WTC11 (cell line): ENCODE results near the gene MCM3AP. TPM values are rescaled to one million over a fixed set of nuclear protein-coding genes. Genes with fewer than 3 reads are reported as not detected.

Source experiments
- ATAC-seq: fragments of 200-7000 bp; cut with Tn5 transposase; 2 replicates; pipeline ENCODE4 v1.10.0; 2021; ENCODE audit warnings: mild to moderate bottlenecking, moderate library complexity
- CTCF ChIA-PET: fragments of 300-600 bp; sonication (Branson Sonifier 250); formaldehyde crosslinking; loops from one replicate; lab custom pipeline; 2021; ENCODE audit warnings: antibody characterized with exemption; lab: Charles Lee
- POLR2A ChIA-PET: fragments of 350-600 bp; sonication (Branson Sonifier 250); formaldehyde crosslinking; loops from one replicate; lab custom pipeline; 2021; ENCODE audit warnings: antibody characterized with exemption; lab: Charles Lee
- DNase-seq: peaks from one replicate; pipeline ENCODE4 v3.0.0; 2021; ENCODE audit warnings: low spot score
- H3K27ac Mint-ChIP-seq: 2 replicates; pipeline ENCODE4 v1.8.0; 2021; ENCODE audit warnings: mixed read lengths
- H3K27me3 Mint-ChIP-seq: 2 replicates; pipeline ENCODE4 v1.8.0; 2021; ENCODE audit warnings: low read depth, mild to moderate bottlenecking, moderate library complexity, mixed read lengths
- H3K36me3 Mint-ChIP-seq: 2 replicates; pipeline ENCODE4 v1.8.0; 2021; ENCODE audit warnings: mixed read lengths
- H3K4me1 Mint-ChIP-seq: 2 replicates; pipeline ENCODE4 v1.8.0; 2022; ENCODE audit warnings: mixed read lengths
- H3K4me3 Mint-ChIP-seq: 2 replicates; pipeline ENCODE4 v1.8.0; 2021; ENCODE audit warnings: mild to moderate bottlenecking, moderate library complexity, mixed read lengths
- H3K9me3 Mint-ChIP-seq: 2 replicates; pipeline ENCODE4 v1.8.0; 2021; ENCODE audit warnings: mixed read lengths
- FOXJ3 ChIP-seq: sonication (generic); formaldehyde crosslinking; IDR thresholded peaks from 2 replicates; pipeline ENCODE4 v1.9.0; 2021; ENCODE audit warnings: missing genetic modification reagents, mild to moderate bottlenecking, borderline replicate concordance
- FOXK1 ChIP-seq: sonication (generic); formaldehyde crosslinking; IDR thresholded peaks from 2 replicates; pipeline ENCODE4 v1.8.0; 2022; ENCODE audit warnings: mild to moderate bottlenecking, moderate library complexity, missing genetic modification reagents
- GRHL2 ChIP-seq: fragments of 250-450 bp; sonication (Bioruptor Pico); IDR thresholded peaks from 2 replicates; pipeline ENCODE4 v1.8.0; 2022; ENCODE audit warnings: mild to moderate bottlenecking, moderate library complexity; ENCODE audit not compliant: insufficient replicate concordance, severe bottlenecking
- JAZF1 ChIP-seq: fragments of 250-450 bp; sonication (Bioruptor Pico); IDR thresholded peaks from 2 replicates; pipeline ENCODE4 v1.9.0; 2021; ENCODE audit warnings: moderate library complexity, mild to moderate bottlenecking, inconsistent platforms
- KAT7 ChIP-seq: sonication (generic); formaldehyde crosslinking; IDR thresholded peaks from 2 replicates; pipeline ENCODE4 v1.8.1; 2023; ENCODE audit warnings: missing genetic modification reagents, mild to moderate bottlenecking, borderline replicate concordance
- NR1H2 ChIP-seq: sonication (generic); formaldehyde crosslinking; IDR thresholded peaks from 2 replicates; pipeline ENCODE4 v1.9.0; 2021; ENCODE audit warnings: mild to moderate bottlenecking, moderate library complexity, missing genetic modification reagents
- RORB ChIP-seq: fragments of 250-450 bp; sonication (Bioruptor Pico); IDR thresholded peaks from 2 replicates; pipeline ENCODE4 v1.9.0; 2021; ENCODE audit warnings: mild to moderate bottlenecking
- TP53 ChIP-seq: sonication (generic); formaldehyde crosslinking; IDR thresholded peaks from 2 replicates; pipeline ENCODE4 v1.8.1; 2023; ENCODE audit warnings: mild to moderate bottlenecking, missing genetic modification reagents
- ZBTB21 ChIP-seq: sonication (generic); formaldehyde crosslinking; IDR thresholded peaks from 2 replicates; pipeline ENCODE4 v1.8.1; 2023; ENCODE audit warnings: mild to moderate bottlenecking, missing genetic modification reagents, borderline replicate concordance
- ZNF138 ChIP-seq: sonication (generic); formaldehyde crosslinking; conservative IDR thresholded peaks from 2 replicates; pipeline ENCODE4 v1.8.1; 2022; ENCODE audit warnings: mild to moderate bottlenecking, moderate library complexity, missing genetic modification reagents
- ZNF317 ChIP-seq: sonication (generic); formaldehyde crosslinking; IDR thresholded peaks from 2 replicates; pipeline ENCODE4 v1.8.1; 2023; ENCODE audit warnings: low read depth, mild to moderate bottlenecking, moderate library complexity, missing genetic modification reagents, borderline replicate concordance
- ZNF396 ChIP-seq: fragments of 250-450 bp; sonication (Bioruptor Pico); IDR thresholded peaks from 2 replicates; pipeline ENCODE4 v1.8.0; 2021; ENCODE audit warnings: mild to moderate bottlenecking, moderate library complexity, borderline replicate concordance
- total RNA-seq: library from RNA; stranded (reverse); gene quantifications from 3 replicates; pipeline ENCODE4 v1.2.3, GENCODE V29; 2021
- TF ChIP-seq, protein P1 (sequence below): sonication (generic); formaldehyde crosslinking; IDR thresholded peaks from 2 replicates; pipeline ENCODE4 v1.8.1; 2023; ENCODE audit warnings: mild to moderate bottlenecking, missing genetic modification reagents
- TF ChIP-seq, protein P2 (sequence below): sonication (generic); formaldehyde crosslinking; IDR thresholded peaks from 2 replicates; pipeline ENCODE4 v1.8.1; 2022; ENCODE audit warnings: low read depth, mild to moderate bottlenecking, moderate library complexity, missing genetic modification reagents, borderline replicate concordance
- TF ChIP-seq, protein P3 (sequence below): sonication (generic); formaldehyde crosslinking; IDR thresholded peaks from 2 replicates; pipeline ENCODE4 v1.8.0; 2022; ENCODE audit warnings: mild to moderate bottlenecking, missing genetic modification reagents
- TF ChIP-seq, protein P4 (sequence below): fragments of 250-450 bp; sonication (Bioruptor Pico); IDR thresholded peaks from 2 replicates; pipeline ENCODE4 v1.9.0; 2021; ENCODE audit warnings: mild to moderate bottlenecking
- TF ChIP-seq, protein P5 (sequence below): sonication (generic); formaldehyde crosslinking; IDR thresholded peaks from 2 replicates; pipeline ENCODE4 v1.8.0; 2022; ENCODE audit warnings: mild to moderate bottlenecking, missing genetic modification reagents

The MCM3AP gene
- total RNA-seq, 1 experiment from 2014 or later: 167 TPM

DNA sequence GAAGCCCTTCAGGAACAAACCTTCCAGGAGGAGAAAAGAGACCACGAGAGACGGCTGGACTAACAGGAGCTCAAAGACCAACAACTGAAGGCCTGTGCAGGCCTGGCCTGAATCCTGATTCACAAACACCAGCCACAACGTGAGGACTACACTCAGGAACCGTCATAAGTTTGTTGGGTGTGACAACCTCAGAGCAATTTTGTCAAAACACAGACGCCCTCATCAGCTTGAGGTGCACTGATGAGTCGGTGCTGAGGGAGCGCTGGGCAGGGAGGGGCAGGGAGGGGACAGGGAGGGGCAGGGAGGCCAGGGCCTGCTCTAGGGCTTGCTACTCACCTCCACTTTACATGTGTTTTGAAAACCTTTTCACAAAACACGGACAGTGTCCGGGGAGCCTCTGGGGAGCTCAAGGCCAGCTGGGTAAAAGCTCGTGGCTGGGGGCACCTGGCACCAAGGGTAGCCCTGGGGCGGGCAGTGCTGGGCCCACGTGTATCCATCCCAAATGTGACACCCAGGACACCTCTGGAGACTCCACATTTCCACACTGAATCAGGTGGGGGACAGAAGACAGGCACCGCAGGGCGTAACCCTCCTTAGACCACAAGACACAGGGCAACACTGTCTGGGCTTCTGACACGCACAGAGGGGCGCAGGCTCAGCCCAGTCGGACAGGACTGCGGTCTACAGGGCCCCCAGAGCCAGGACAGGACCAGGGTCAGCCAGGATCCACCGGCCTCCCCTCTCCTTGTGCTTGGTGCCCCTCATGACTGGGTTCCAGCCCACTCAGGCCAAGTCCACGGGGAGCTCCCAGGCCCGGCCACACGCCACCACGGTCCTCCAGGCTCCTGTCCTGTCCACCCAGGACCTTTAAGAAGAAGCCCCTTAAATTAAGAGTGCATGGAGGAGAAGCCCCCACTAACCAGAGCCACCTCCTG is 73.4 kb downstream of the MCM3AP start:
- Mint-ChIP-seq H3K27ac (no peak overlapping the region), H3K9me3 (no peaks in the 10 kb centered on the region), H3K36me3 (peaks cover 15% of the 10 kb centered on the region), H3K27me3 (no peaks in the 10 kb centered on the region), H3K4me1 (no peaks in the 10 kb centered on the region), H3K4me3 (no peak overlapping the region)
- POLR2A ChIA-PET: no interaction called here
- CTCF ChIA-PET: interaction anchor here (1.1 to 2.0 kb wide), 2 partner anchors 64 to 69 kb away, joined by 3 to 7 read pairs; no protein-coding TSS in a partner anchor
- no peak for ATAC-seq
- peak; percentile 3 for DNase-seq
- TF ChIP-seq FOXJ3 (no peak), TP53 (CRISPR knock-in tag) (no peak), KAT7 (no peak), ZNF317 (CRISPR knock-in tag) (no peak), RORB (CRISPR knock-in tag) (no peak), GRHL2 (no peak), ZNF138 (CRISPR knock-in tag) (no peak), NR1H2 (CRISPR knock-in tag) (no peak), ZNF396 (CRISPR knock-in tag) (no peak), FOXK1 (no peak), ZBTB21 (CRISPR knock-in tag) (no peak), JAZF1 (CRISPR knock-in tag) (no peak)
- TF ChIP-seq, protein P1, sequence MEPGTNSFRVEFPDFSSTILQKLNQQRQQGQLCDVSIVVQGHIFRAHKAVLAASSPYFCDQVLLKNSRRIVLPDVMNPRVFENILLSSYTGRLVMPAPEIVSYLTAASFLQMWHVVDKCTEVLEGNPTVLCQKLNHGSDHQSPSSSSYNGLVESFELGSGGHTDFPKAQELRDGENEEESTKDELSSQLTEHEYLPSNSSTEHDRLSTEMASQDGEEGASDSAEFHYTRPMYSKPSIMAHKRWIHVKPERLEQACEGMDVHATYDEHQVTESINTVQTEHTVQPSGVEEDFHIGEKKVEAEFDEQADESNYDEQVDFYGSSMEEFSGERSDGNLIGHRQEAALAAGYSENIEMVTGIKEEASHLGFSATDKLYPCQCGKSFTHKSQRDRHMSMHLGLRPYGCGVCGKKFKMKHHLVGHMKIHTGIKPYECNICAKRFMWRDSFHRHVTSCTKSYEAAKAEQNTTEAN (CRISPR knock-in tag): no peak
- TF ChIP-seq, protein P2, sequence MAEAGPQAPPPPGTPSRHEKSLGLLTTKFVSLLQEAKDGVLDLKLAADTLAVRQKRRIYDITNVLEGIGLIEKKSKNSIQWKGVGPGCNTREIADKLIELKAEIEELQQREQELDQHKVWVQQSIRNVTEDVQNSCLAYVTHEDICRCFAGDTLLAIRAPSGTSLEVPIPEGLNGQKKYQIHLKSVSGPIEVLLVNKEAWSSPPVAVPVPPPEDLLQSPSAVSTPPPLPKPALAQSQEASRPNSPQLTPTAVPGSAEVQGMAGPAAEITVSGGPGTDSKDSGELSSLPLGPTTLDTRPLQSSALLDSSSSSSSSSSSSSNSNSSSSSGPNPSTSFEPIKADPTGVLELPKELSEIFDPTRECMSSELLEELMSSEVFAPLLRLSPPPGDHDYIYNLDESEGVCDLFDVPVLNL (CRISPR knock-in tag): no peak
- TF ChIP-seq, protein P3, sequence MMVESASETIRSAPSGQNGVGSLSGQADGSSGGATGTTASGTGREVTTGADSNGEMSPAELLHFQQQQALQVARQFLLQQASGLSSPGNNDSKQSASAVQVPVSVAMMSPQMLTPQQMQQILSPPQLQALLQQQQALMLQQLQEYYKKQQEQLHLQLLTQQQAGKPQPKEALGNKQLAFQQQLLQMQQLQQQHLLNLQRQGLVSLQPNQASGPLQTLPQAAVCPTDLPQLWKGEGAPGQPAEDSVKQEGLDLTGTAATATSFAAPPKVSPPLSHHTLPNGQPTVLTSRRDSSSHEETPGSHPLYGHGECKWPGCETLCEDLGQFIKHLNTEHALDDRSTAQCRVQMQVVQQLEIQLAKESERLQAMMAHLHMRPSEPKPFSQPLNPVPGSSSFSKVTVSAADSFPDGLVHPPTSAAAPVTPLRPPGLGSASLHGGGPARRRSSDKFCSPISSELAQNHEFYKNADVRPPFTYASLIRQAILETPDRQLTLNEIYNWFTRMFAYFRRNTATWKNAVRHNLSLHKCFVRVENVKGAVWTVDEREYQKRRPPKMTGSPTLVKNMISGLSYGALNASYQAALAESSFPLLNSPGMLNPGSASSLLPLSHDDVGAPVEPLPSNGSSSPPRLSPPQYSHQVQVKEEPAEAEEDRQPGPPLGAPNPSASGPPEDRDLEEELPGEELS (CRISPR knock-in tag): no peak
- TF ChIP-seq, protein P4, sequence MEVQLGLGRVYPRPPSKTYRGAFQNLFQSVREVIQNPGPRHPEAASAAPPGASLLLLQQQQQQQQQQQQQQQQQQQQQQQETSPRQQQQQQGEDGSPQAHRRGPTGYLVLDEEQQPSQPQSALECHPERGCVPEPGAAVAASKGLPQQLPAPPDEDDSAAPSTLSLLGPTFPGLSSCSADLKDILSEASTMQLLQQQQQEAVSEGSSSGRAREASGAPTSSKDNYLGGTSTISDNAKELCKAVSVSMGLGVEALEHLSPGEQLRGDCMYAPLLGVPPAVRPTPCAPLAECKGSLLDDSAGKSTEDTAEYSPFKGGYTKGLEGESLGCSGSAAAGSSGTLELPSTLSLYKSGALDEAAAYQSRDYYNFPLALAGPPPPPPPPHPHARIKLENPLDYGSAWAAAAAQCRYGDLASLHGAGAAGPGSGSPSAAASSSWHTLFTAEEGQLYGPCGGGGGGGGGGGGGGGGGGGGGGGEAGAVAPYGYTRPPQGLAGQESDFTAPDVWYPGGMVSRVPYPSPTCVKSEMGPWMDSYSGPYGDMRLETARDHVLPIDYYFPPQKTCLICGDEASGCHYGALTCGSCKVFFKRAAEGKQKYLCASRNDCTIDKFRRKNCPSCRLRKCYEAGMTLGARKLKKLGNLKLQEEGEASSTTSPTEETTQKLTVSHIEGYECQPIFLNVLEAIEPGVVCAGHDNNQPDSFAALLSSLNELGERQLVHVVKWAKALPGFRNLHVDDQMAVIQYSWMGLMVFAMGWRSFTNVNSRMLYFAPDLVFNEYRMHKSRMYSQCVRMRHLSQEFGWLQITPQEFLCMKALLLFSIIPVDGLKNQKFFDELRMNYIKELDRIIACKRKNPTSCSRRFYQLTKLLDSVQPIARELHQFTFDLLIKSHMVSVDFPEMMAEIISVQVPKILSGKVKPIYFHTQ (CRISPR knock-in tag): no peak
- TF ChIP-seq, protein P5, sequence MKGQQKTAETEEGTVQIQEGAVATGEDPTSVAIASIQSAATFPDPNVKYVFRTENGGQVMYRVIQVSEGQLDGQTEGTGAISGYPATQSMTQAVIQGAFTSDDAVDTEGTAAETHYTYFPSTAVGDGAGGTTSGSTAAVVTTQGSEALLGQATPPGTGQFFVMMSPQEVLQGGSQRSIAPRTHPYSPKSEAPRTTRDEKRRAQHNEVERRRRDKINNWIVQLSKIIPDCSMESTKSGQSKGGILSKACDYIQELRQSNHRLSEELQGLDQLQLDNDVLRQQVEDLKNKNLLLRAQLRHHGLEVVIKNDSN (CRISPR knock-in tag): no peak
